HFF-Myc (cell line): ENCODE results near the gene CYSLTR2.

Source experiments
- DNase-seq: peaks from one replicate; pipeline ENCODE4 v3.0.0-alpha.2; 2011; ENCODE audit warnings: low read depth; ENCODE audit errors: extremely low read depth
- H3K4me3 ChIP-seq: replicated peaks from 2 replicates; pipeline ENCODE4 v1.5.1; 2011; ENCODE audit warnings: low read depth, mild to moderate bottlenecking, control low read depth, low read length
- CTCF ChIP-seq: IDR thresholded peaks from 2 replicates; pipeline ENCODE4 v1.5.1; 2012; ENCODE audit warnings: mild to moderate bottlenecking, low read depth, low read length, control low read depth; ENCODE audit errors: missing control alignments

Gene CYSLTR2

GRCh38 chr13:48712141-48712540, 58.4 kb downstream of the CYSLTR2 start:
- DNase-seq, result no peak
- H3K4me3 ChIP-seq, result no peak overlapping the region
- no peak for TF ChIP-seq CTCF

- no peak for DNase-seq
- no peak for TF ChIP-seq CTCF
- no peak overlapping the region for H3K4me3 ChIP-seq
Observed at GRCh38 chr13:48715977-48716376, 62.2 kb downstream of the CYSLTR2 start.

GRCh38 chr13:48720621-48721020, 66.9 kb downstream of the CYSLTR2 start:
- no peak overlapping the region for H3K4me3 ChIP-seq
- TF ChIP-seq CTCF, result no peak
- DNase-seq, result no peak

- TF ChIP-seq CTCF, result no peak
- no peak overlapping the region for H3K4me3 ChIP-seq
- DNase-seq, result no peak
Observed at GRCh38 chr13:48723168-48723567, 69.4 kb downstream of the CYSLTR2 start.

GRCh38 chr13:48725271-48725670, 71.5 kb downstream of the CYSLTR2 start:
- TF ChIP-seq CTCF, result no peak
- no peak for DNase-seq
- H3K4me3 ChIP-seq, result no peak overlapping the region

GRCh38 chr13:48726711-48727110, 73.0 kb downstream of the CYSLTR2 start:
- H3K4me3 ChIP-seq, result no peak overlapping the region
- no peak for TF ChIP-seq CTCF
- DNase-seq, result no peak

GRCh38 chr13:48727241-48728011, 73.7 kb downstream of the CYSLTR2 start:
- no peak for TF ChIP-seq CTCF
- DNase-seq, result peak; percentile 35
- H3K4me3 ChIP-seq, result no peak overlapping the region
